HCEC 1CT (cell line): ENCODE measurements around the gene FGFR2.
"Not testable (repeated sequence)": the region's sequence is repeated elsewhere in the genome, so short reads cannot be mapped to it uniquely, and the experiment has no call there.

Experiments
- DNase-seq: peaks from one replicate; pipeline ENCODE4 v3.0.0-alpha.2; 2017

The FGFR2 gene

DNA sequence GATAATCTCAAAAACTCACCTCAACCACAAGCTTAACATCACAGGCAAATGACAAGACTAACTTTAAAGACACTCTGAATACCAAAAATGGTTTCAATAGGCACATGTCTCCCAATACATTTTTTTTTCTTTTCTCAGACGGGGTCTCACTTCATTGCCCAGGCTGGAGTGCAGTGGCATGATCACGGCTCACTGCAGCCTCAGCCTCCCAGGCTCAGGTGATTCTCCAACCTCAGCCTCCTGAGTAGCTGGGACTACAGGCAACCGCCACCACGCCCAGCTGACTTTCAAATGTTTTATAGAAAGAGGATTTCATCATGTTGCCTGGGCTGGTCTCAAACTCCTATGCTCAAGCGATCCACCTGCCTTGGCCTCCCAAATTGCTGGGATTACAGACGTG, 77.7 kb downstream of the FGFR2 start:
- not testable (repeated sequence) for DNase-seq

- DNase-seq = no peak
These were observed 78.2 kb downstream of the FGFR2 start for GRCh38 chr10:121519901-121520493.

- DNase-seq = no peak
These were observed 78.8 kb downstream of the FGFR2 start for GRCh38 chr10:121519411-121519810.

GRCh38 chr10:121518333-121518732, 79.9 kb downstream of the FGFR2 start:
- no peak for DNase-seq

GRCh38 chr10:121516093-121516865, 82.0 kb downstream of the FGFR2 start:
- DNase-seq = no peak

DNA sequence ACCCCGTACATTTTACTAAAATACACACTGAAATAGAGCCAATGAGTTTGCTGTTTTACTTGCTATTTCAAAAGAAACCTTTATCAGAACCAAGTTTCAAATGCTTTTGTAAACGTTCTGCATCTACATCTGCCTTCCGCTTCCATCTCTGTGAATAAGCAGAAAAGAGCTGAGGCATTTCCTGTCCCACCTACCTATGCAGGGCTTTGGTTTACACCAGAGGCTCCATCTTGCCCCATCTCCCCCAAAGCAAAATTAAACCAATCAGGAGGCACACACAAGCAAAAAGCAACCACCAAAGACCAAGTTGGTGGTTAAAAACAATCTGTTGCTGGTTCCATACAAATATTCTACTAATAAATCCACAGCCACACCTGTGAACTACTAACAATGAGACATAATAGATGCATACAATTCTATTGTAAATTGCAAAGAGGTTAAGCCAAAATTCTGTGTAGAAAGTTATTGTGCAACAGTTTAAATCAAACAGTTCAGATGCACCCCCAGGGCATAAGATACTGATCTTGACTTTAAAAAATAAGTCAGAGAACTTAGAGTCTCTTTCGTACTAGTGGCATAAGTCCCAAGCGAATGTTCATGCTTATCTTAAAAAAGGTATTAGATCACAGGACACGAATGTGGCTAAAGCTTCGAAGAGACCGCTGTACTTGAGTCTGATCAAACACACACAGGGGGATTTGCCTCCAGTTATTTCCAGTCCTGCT, 83.9 kb downstream of the FGFR2 start:
- DNase-seq = no peak

- DNase-seq = no peak
These were observed 86.3 kb downstream of the FGFR2 start for GRCh38 chr10:121511943-121512342.

- no peak for DNase-seq
These were observed 86.8 kb downstream of the FGFR2 start for GRCh38 chr10:121511460-121511859.

DNA sequence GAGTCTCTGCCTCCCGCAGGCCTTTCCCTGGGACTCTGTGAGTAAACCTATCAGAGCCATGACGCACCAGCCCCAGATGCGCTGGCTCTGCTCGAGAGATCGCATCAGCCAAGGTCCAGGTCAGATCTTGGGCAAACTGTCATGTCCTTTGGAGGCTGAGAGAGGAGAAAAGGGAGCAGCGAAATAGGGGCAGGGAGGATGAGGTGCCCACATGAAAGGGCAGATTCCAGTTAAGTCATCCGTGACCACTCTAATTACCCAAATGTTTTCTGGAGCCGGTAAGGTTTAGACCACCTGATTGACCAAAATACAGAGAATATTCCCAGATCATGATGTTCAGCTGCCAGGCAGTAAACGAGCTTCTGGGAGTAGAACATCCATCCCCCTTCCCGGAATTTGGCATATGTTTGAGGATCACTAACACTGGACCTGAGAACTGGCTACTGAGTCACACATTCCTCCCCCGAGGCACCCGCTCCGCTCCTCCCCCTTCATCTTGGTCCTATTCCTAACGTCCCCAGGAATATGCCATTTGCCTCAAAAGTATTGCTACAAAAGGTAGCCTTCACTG, 88.0 kb downstream of the FGFR2 start:
- no peak for DNase-seq

DNA sequence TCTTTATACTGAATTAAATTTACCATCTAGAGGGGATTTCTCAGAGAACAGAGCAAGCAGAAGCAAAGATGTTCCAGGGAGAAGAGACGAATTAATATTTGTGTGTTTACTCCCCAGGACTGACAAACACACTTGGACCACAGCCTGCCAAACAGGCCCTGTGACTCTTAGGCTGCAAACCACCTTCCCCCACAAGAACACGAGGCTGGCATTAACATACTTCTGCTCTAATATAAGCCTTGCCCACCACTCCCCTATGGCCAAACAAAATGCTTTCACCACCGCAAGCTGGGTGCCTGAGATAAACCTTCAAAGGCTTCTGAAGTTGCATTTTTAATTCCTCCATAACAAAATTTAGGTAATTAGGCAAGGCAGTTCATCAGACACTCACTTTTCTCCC, 88.4 kb downstream of the FGFR2 start:
- no peak for DNase-seq

GRCh38 chr10:121509112-121509511, 89.1 kb downstream of the FGFR2 start:
- no peak for DNase-seq

DNA sequence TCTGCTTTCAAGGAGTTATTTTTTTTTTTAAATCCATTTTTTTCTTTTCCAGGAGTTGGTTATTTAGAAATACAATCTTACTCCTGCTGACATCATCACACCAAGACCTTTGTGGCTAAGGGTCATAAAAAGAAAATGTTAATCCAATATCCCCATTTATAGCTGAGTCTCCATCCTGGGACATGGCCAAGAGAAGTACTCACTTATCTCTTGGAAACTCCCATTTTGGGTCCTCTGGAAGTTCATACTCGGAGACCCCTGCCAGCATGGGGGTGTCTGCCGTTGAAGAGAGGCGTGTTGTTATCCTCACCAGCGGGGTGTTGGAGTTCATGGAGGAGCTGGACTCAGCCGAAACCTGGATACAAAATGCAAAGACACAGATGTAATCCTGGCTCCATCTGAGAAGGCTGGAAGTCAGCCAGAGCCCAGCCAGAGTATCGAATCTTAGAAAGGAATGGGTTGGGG, 94.6 kb downstream of the FGFR2 start:
- no peak for DNase-seq

DNA sequence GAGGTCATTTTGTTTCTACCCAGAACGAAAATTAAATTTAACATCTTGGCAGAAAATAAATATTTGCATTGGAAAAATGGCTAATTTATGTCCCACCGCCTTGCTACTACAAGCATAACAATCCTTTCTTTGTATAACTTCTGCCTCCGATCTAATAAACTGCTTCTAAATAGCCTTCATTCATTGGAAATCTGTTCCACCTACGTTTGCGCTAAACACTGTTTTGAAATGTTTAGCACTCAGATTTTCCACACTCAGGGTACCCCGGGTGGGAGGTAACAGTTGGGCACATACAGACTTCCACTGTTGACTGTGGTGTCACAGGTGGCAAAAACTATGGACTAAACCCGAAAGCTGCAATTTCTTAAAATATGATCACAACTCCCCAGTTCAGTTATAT, 96.4 kb downstream of the FGFR2 start:
- DNase-seq = no peak

DNA sequence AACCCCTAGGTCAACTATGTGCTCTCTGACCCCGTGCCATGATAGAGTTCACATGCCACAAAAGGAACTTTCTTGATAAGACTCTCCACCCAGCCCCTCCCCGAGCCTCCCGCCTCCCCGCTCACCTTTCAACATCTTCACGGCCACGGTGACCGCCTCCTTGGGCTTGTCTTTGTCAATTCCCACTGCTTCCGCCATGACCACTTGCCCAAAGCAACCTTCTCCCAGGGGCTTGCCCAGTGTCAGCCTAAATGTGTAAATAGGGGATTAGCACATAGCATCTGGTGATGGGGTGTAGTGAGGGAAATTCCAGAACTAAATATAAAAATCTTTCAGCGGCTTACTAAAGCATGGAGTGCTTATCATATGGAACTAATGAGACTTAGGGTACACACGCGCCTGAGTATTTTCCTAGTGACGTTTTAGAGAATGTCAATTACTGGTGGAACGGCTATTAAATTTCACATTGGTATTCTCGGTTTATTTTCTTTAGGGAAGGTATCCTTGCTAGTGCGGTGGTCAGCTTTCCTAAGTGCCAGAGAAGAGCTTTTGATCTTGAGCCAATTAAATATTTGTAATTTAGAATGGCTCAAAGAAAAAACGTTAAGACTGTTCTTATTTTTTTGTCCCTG, 97.4 kb downstream of the FGFR2 start:
- no peak for DNase-seq

DNA sequence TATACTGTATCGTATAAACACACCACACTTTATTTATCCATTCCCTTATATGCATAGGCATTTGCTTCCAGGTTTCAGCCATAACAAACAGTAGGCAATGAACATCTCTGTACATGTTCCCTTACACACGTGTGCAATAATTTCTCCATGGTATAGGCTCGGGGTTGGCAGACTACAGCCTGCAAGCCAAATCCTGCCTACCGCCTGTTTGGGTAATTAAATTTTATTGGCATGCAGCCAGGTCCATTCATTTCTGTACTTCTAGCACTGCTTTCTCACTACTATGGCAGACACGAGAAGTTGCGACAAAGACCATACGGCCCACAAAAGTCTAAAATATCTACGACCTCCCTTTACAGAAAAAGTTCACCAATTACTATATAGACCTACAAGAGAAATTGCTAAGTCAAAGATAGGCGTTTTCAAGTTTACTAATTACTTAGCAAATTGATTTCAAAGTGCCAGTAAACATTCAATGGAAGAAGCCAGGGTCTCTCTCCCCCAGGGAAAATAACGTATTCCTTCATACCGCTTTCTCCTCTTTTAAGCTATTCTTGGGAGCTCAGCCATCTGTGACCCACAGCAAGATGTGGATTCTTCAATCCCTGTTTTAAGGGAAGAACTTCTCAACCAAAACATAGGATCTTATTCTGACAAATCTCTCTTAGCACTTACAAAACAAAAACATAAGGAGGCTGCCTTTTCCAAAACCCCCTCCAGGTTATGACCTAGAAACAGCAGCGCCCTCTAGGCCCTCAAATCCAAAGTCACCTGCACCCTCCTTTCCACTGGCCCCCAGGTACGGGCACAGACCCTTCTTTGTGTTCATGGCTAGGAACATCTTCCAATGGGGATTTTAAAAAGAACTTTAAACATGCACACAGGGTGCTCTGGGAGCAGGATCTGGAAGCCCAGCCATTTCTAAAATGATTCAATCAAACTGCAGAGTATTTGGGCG, 100.5 kb downstream of the FGFR2 start:
- no peak for DNase-seq

DNA sequence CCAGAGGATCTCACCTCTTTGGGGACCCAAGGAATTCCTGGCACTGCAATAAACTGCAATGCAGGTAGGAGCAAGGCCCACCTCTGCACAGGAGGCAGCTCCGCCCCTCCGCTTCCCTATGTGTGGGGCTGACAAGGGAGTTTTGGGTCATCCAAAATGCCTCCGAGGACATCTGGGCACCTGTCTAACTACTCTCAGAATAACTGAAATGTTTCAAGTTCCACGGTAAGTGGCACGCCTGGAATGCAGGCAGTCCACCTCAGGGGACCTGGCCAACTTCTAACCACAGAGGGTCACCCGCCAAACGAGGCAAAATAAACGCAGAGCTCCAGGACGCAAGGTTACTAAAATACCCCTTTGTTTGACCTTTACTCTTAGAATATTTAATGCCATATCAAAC, 102.5 kb downstream of the FGFR2 start:
- DNase-seq = no peak

DNA sequence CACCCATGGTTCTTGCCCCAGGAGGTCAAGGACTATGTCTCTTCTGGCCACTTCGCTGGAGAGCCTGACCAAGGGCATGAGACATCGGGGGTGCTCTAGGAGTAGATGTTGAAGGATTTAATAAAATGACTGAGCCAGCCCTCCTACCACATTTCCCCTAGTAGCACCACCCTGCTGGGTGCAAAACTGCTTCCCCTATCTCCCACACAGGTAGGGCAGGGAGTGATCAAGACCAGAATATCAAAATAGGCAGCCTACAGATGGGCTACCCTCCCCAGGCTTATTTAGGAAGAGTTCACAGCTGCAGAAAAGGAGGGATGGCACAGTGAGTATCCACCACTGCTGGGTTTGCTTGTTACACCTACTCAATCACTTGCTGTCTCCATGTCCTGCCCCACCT, 103.9 kb downstream of the FGFR2 start:
- DNase-seq = no peak

GRCh38 chr10:121493521-121493920, 104.7 kb downstream of the FGFR2 start:
- no peak for DNase-seq

GRCh38 chr10:121490871-121491519, 107.2 kb downstream of the FGFR2 start:
- no peak for DNase-seq

GRCh38 chr10:121485436-121486139, 112.7 kb downstream of the FGFR2 start:
- no peak for DNase-seq

DNA sequence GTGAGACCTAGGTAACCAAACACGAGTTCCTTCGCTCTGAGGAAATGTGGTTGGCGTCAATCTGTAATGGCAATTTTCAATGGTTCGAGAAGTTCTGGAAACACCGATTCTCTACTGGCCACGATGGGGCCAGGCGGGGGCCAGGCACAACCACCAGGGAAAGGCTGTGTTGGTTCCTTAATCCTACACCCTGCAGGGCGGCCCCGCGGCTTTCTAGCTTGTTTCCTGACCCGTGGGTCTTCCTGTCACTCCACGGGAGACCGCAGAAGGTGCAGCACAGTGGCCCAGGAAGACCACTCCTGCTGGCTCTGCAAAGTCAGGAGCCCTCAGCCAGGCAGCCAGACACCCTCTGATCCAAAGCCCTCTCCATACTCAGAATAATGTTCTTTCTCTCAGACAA, 113.4 kb downstream of the FGFR2 start:
- no peak for DNase-seq
